ENCODE measurements around the gene RND1. TPM values are rescaled to one million over a fixed set of nuclear protein-coding genes. Genes with fewer than 3 reads are reported as not detected.

Gene RND1
- total and polyA plus RNA-seq, 7 donors = 0.15 to 1.2 (median 0.19) TPM; not detected in 2

DNA sequence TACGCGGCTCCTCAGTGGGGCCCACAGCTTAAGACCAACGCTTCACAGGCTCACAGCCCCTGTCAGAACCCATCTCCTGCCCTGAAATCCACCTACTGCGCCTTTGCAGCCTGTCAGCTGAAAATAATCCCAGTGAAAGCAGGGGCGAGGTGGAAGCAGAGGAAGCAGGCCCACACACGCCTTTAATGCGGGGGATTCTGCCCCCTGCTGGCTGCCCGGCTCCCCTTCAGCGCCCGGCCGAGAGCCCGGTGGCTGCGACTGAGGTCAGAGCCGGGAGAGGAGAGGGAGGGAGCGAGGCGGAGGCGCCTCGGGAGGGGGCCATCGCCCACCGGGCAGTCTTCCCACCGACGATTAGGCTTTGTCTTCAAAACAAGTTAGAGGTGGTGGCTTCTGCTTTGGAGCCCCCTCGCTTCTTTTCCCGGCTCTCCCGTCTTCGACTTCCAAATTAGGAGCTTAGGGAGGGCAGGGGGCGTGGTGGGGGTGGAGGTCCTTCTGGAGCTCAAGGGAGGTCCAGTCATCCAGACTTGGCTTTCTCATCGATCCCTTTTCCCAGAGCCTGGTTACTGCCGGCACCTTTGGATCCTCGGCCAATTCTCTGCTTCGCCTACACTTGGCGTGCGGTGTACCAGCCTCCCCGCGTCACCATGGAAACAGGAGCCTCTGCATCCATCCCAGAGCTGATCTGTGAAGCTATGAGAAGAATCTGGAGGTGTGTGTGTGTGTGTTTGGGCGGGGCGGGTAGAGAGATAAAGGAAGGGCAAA lies 25.2 kb upstream of the RND1 start:
- Histone ChIP-seq H3K36me3 (ENCODE audit: insufficient read depth in 1 of 2, low read depth in 1 of 2) (no peaks in the 10 kb centered on the region), H3K4me3 (peak overlapping the region; percentile 43), H3K27ac (no peak overlapping the region), H3K27me3 (ENCODE audit: insufficient read depth in 3 of 3, low read length in 2 of 3) (peaks cover 0 to 22% (median 4%) of the 10 kb centered on the region in 3 donors), H3K9me3 (no peaks in the 10 kb centered on the region), H3K4me1 (no peaks in the 10 kb centered on the region)
- DNase-seq = peak; percentile 75 to 86
- intact Hi-C loops (cut with DNase I) = loop anchor here (1.0 kb wide), 1 partner anchor 38 kb away; no protein-coding TSS in a partner anchor
- TF ChIP-seq CTCF (IDR thresholded peaks at IDR 0.05) = peak; percentile 86
- ATAC-seq = peak; percentile 90 to 100 (median 97)
- 6 to 7% (median 6%) methylated on average over 36 to 37 of the region's 37 CpGs for WGBS, 3 donors

DNA sequence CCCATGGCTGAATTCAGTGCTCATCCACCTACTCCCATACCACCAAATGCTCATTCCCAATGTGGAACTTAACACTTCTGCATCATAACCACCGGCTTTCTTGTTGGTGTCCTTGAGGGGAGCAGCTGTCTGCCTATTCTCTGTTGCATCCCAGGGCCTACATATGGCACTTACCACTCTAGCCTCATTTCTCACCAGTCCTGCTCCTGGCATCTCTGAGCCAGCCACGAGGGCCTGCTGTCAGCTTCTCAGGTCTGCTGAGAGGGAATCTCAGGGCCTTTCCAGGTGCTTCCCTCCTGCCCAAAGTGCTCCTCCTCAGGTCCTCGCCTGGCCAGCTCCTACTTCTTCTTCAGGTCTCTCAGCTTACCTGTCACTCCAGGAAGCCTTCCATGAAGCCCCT lies 24.0 kb upstream of the RND1 start:
- 83 to 86% (median 86%) methylated on average over 3 of the region's 3 CpGs for WGBS, 3 donors
- Histone ChIP-seq H3K27me3 (ENCODE audit: insufficient read depth in 3 of 3, low read length in 2 of 3) (peaks cover 0 to 22% (median 4%) of the 10 kb centered on the region in 3 donors), H3K36me3 (ENCODE audit: insufficient read depth in 1 of 2, low read depth in 1 of 2) (no peaks in the 10 kb centered on the region), H3K27ac (no peak overlapping the region), H3K4me3 (no peak overlapping the region), H3K9me3 (no peaks in the 10 kb centered on the region), H3K4me1 (no peaks in the 10 kb centered on the region)
- no peak for DNase-seq
- intact Hi-C loops (cut with DNase I) = loop anchor here (1.0 kb wide), 1 partner anchor 36 kb away; no protein-coding TSS in a partner anchor
- TF ChIP-seq CTCF (IDR thresholded peaks at IDR 0.05) = no peak
- no peak for ATAC-seq

GRCh38 chr12:48883305-48884161 lies 17.9 kb upstream of the RND1 start:
- TF ChIP-seq CTCF (IDR thresholded peaks at IDR 0.05) = no peak
- Histone ChIP-seq H3K4me3 (no peak overlapping the region), H3K27me3 (ENCODE audit: insufficient read depth in 3 of 3, low read length in 2 of 3) (peaks cover 0 to 10% (median 0%) of the 10 kb centered on the region in 3 donors), H3K9me3 (no peaks in the 10 kb centered on the region), H3K4me1 (no peaks in the 10 kb centered on the region), H3K27ac (no peak overlapping the region), H3K36me3 (ENCODE audit: insufficient read depth in 1 of 2, low read depth in 1 of 2) (no peaks in the 10 kb centered on the region)
- 71 to 76% (median 75%) methylated on average over 13 of the region's 13 CpGs for WGBS, 3 donors
- intact Hi-C loops (cut with DNase I) = no loop called here
- no peak for DNase-seq
- ATAC-seq = no peak

GRCh38 chr12:48882972-48883304 lies 17.3 kb upstream of the RND1 start:
- no peak for TF ChIP-seq CTCF (IDR thresholded peaks at IDR 0.05)
- ATAC-seq (no peak), DNase-seq (no peak)
- no peaks in the 10 kb centered on the region for H3K4me1 ChIP-seq
- peaks cover 0 to 10% (median 0%) of the 10 kb centered on the region in 3 donors for H3K27me3 ChIP-seq (ENCODE audit: insufficient read depth in 3 of 3, low read length in 2 of 3)
- H3K4me3 ChIP-seq = no peak overlapping the region
- 73 to 88% (median 79%) methylated on average over 3 of the region's 3 CpGs for WGBS, 3 donors
- H3K36me3 ChIP-seq (ENCODE audit: insufficient read depth in 1 of 2, low read depth in 1 of 2) = no peaks in the 10 kb centered on the region
- no peaks in the 10 kb centered on the region for H3K9me3 ChIP-seq
- intact Hi-C loops (cut with DNase I) = no loop called here
- H3K27ac ChIP-seq = no peak overlapping the region
